Activated naive CD4-positive, alpha-beta T cell treated with anti-CD3 and anti-CD28 coated beads, Interleukin-2, amount 50 U/mL, for 24 hours (primary cell): ENCODE measurements around the gene CWC22.

Experiments used
- H3K27ac Mint-ChIP-seq: one replicate; pipeline ENCODE4 v1.8.0; 2021; ENCODE audit warnings: mild to moderate bottlenecking, mixed read lengths
- H3K27me3 Mint-ChIP-seq: one replicate; pipeline ENCODE4 v1.8.0; 2021; ENCODE audit warnings: mixed read lengths
- H3K36me3 Mint-ChIP-seq: one replicate; pipeline ENCODE4 v1.8.0; 2021; ENCODE audit warnings: mixed read lengths
- H3K4me1 Mint-ChIP-seq: one replicate; pipeline ENCODE4 v1.8.0; 2021; ENCODE audit warnings: mixed read lengths
- H3K4me3 Mint-ChIP-seq: one replicate; pipeline ENCODE4 v1.8.0; 2021; ENCODE audit warnings: mild to moderate bottlenecking, mixed read lengths
- H3K9me3 Mint-ChIP-seq: one replicate; pipeline ENCODE4 v1.8.0; 2021; ENCODE audit warnings: mixed read lengths

CWC22 gene

DNA sequence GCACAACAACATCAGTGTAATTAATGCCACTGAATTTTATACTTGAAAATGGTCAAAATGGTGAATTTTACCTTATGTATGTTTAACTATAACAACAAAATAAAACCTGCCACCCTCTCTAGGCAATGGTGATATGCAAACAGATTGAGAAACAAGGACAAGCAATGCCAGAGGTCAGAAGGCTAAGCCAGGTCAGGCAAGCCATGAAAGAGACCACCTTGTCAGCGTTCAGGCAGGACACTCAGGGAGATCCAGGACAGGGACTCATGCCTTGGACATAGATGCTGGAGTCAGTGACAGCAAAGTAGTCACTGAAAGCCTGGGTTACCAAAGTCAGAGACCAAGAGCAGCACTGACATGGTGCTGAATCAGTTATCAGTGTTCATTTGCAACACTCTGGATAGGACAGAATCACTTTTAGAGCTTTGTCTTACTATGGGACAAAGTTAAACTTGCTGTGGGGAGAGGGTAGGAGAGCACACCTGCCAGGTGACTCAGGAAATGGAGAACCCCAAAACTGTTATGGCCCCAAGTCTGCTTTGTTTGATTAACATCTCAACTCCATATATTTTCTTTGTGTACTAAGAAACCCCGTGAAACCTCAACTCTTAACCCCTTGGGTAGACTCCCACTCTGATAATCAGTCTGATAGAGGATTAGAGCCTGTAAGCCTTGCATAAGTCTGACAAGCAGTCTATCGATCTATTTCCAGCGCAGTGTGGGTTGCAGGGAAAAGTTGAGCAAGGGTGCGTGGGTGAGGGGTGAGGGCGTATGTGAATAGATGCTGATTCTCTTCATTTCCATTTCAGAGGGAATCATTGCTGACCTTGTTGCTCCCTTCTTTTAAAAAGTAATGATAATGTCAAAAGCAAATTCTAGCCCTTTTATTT, 97.0 kb downstream of the CWC22 start:
- no peak overlapping the region for H3K4me3 Mint-ChIP-seq
- H3K36me3 Mint-ChIP-seq, result no peaks in the 10 kb centered on the region
- peaks cover 3% of the 10 kb centered on the region for H3K27me3 Mint-ChIP-seq
- no peaks in the 10 kb centered on the region for H3K9me3 Mint-ChIP-seq
- no peak overlapping the region for H3K27ac Mint-ChIP-seq
- no peaks in the 10 kb centered on the region for H3K4me1 Mint-ChIP-seq

GRCh38 chr2:179900655-179901054, 106.4 kb downstream of the CWC22 start:
- H3K4me1 Mint-ChIP-seq, result no peaks in the 10 kb centered on the region

GRCh38 chr2:179899666-179900065, 107.4 kb downstream of the CWC22 start:
- Mint-ChIP-seq H3K4me3 (no peak overlapping the region), H3K36me3 (no peaks in the 10 kb centered on the region), H3K27ac (no peak overlapping the region), H3K27me3 (peaks cover 3% of the 10 kb centered on the region), H3K4me1 (no peaks in the 10 kb centered on the region), H3K9me3 (peaks cover 9% of the 10 kb centered on the region)

More at GRCh38 chr2:179900655-179901054, 106.4 kb downstream of the CWC22 start:
- H3K36me3 Mint-ChIP-seq, result no peaks in the 10 kb centered on the region
- H3K27me3 Mint-ChIP-seq, result peaks cover 3% of the 10 kb centered on the region
- no peak overlapping the region for H3K4me3 Mint-ChIP-seq
- peaks cover 9% of the 10 kb centered on the region for H3K9me3 Mint-ChIP-seq
- no peak overlapping the region for H3K27ac Mint-ChIP-seq

GRCh38 chr2:179898873-179899272, 108.2 kb downstream of the CWC22 start:
- H3K27ac Mint-ChIP-seq, result no peak overlapping the region
- H3K27me3 Mint-ChIP-seq, result peaks cover 3% of the 10 kb centered on the region
- H3K4me1 Mint-ChIP-seq, result no peaks in the 10 kb centered on the region
- no peaks in the 10 kb centered on the region for H3K36me3 Mint-ChIP-seq
- peaks cover 3% of the 10 kb centered on the region for H3K9me3 Mint-ChIP-seq
- no peak overlapping the region for H3K4me3 Mint-ChIP-seq
